Naive thymus-derived CD8-positive, alpha-beta T cell (primary cell): Measurements from ENCODE around the gene MSH3. TPM values are rescaled to one million over a fixed set of nuclear protein-coding genes. Genes with fewer than 3 reads are reported as not detected.

ENCODE experiments used
- ATAC-seq, 2 donors: fragments of 150-1000 bp; cut with Tn5 transposase in 1 of 2; sonication (Bioruptor Pico), chemical (Tn5 transposase) in 1 of 2; 1 replicate in 1 of 2; 2 replicates in 1 of 2; pipeline ENCODE4 v1.10.0; 2021; ENCODE audit warnings: mild to moderate bottlenecking in 2 of 2, moderate library complexity in 2 of 2
- POLR2A ChIA-PET: fragments of 350-600 bp; sonication (Branson Sonifier 250); formaldehyde crosslinking; loops from one replicate; lab custom pipeline; 2021; ENCODE audit warnings: antibody characterized with exemption; lab: Charles Lee
- DNase-seq, 10 donors: peaks; one replicate each; pipeline versions ENCODE4 v3.0.0 to v3.0.0-alpha.2; 2020 to 2022
- H3K27ac Mint-ChIP-seq, 10 donors: one replicate each; pipeline ENCODE4 v1.8.0; 2020 to 2022; ENCODE audit warnings: mild to moderate bottlenecking in 10 of 10, mixed read lengths in 10 of 10, moderate library complexity in 4 of 10, inconsistent platforms in 1 of 10
- H3K27me3 Mint-ChIP-seq, 5 donors: one replicate each; pipeline ENCODE4 v1.8.0; 2021 to 2022; ENCODE audit warnings: mixed read lengths in 5 of 5
- H3K36me3 Mint-ChIP-seq, 3 donors: one replicate each; pipeline ENCODE4 v1.8.0; 2020 to 2022; ENCODE audit warnings: mixed read lengths in 3 of 3, mild to moderate bottlenecking in 2 of 3, inconsistent platforms in 1 of 3
- H3K4me1 Mint-ChIP-seq, 4 donors: one replicate each; pipeline ENCODE4 v1.8.0; 2021 to 2022; ENCODE audit warnings: mixed read lengths in 4 of 4
- H3K4me3 Mint-ChIP-seq, 10 donors: one replicate each; pipeline ENCODE4 v1.8.0; 2020 to 2022; ENCODE audit warnings: mild to moderate bottlenecking in 10 of 10, mixed read lengths in 10 of 10, moderate library complexity in 6 of 10, inconsistent platforms in 1 of 10
- H3K9me3 Mint-ChIP-seq, 9 donors: one replicate each; pipeline ENCODE4 v1.8.0; 2020 to 2022; ENCODE audit warnings: mixed read lengths in 9 of 9, mild to moderate bottlenecking in 3 of 9, inconsistent platforms in 1 of 9, moderate library complexity in 1 of 9
- polyA plus RNA-seq, 3 donors: library from polyadenylated mRNA; unstranded; fragments of 300-500 nt; fragmentation: Illumina TruSeq; gene quantifications; one replicate each; pipeline ENCODE4 v1.2.3, GENCODE V29; 2021
- total RNA-seq, 8 experiments: library from RNA in 2 of 8; stranded (reverse) in 2 of 8; gene quantifications; one replicate each; pipeline ENCODE4 v1.2.3 and lab custom pipeline; 2021 to 2026

MSH3 gene
- total and polyA plus RNA-seq, 5 experiments from 2014 or later = 11.0 to 16.3 (median 13.0) TPM

- Mint-ChIP-seq H3K36me3 (peaks cover 18 to 87% (median 57%) of the 10 kb centered on the region in 3 donors), H3K4me3 (no peak overlapping the region), H3K27me3 (no peaks in the 10 kb centered on the region), H3K27ac (no peak overlapping the region), H3K4me1 (peaks cover 7 to 26% (median 12%) of the 10 kb centered on the region in 4 donors), H3K9me3 (no peaks in the 10 kb centered on the region)
- POLR2A ChIA-PET = no interaction called here
- DNase-seq (no peak), ATAC-seq (no peak)
Measured at GRCh38 chr5:80662108-80662507, 7.7 kb downstream of the MSH3 start.

GRCh38 chr5:80665057-80665456, 10.6 kb downstream of the MSH3 start:
- ATAC-seq = no peak
- POLR2A ChIA-PET = no interaction called here
- H3K4me1 Mint-ChIP-seq = peaks cover 7 to 26% (median 9%) of the 10 kb centered on the region in 4 donors

GRCh38 chr5:80667384-80667783, 12.9 kb downstream of the MSH3 start:
- ATAC-seq (no peak), DNase-seq (no peak)
- Mint-ChIP-seq H3K27me3 (no peaks in the 10 kb centered on the region), H3K4me1 (peaks cover 0 to 21% (median 5%) of the 10 kb centered on the region in 4 donors), H3K36me3 (peaks cover 4 to 80% (median 27%) of the 10 kb centered on the region in 3 donors), H3K4me3 (no peak overlapping the region), H3K27ac (no peak overlapping the region), H3K9me3 (no peaks in the 10 kb centered on the region)
- POLR2A ChIA-PET = interaction anchor here (0.6 kb wide), 1 partner anchor 24 kb away, joined by 7 read pairs; no protein-coding TSS in a partner anchor

More at GRCh38 chr5:80665057-80665456, 10.6 kb downstream of the MSH3 start:
- Mint-ChIP-seq H3K27me3 (no peaks in the 10 kb centered on the region), H3K9me3 (no peaks in the 10 kb centered on the region), H3K4me3 (no peak overlapping the region), H3K27ac (no peak overlapping the region), H3K36me3 (peaks cover 9 to 85% (median 38%) of the 10 kb centered on the region in 3 donors)
- no peak for DNase-seq

GRCh38 chr5:80668016-80668969, 13.8 kb downstream of the MSH3 start:
- Mint-ChIP-seq H3K27ac (peak overlapping the region in 1 of 10 donors; percentile 71), H3K27me3 (no peaks in the 10 kb centered on the region), H3K36me3 (peaks cover 4 to 80% (median 29%) of the 10 kb centered on the region in 3 donors), H3K9me3 (no peaks in the 10 kb centered on the region), H3K4me3 (no peak overlapping the region), H3K4me1 (peaks cover 0 to 20% (median 5%) of the 10 kb centered on the region in 4 donors)
- ATAC-seq (no peak), DNase-seq (no peak)
- POLR2A ChIA-PET = no interaction called here

GRCh38 chr5:80672140-80672736, 17.8 kb downstream of the MSH3 start:
- POLR2A ChIA-PET = no interaction called here
- no peaks in the 10 kb centered on the region for H3K9me3 Mint-ChIP-seq
- H3K4me1 Mint-ChIP-seq = peaks cover 0 to 10% (median 5%) of the 10 kb centered on the region in 4 donors
- H3K36me3 Mint-ChIP-seq = peaks cover 7 to 78% (median 37%) of the 10 kb centered on the region in 3 donors
- H3K27me3 Mint-ChIP-seq = no peaks in the 10 kb centered on the region
- no peak overlapping the region for H3K4me3 Mint-ChIP-seq
- H3K27ac Mint-ChIP-seq = no peak overlapping the region
- DNase-seq (peak; percentile 26 to 79 (median 56)), ATAC-seq (peak; percentile 72 to 73)

- DNase-seq = no peak
- Mint-ChIP-seq H3K27ac (no peak overlapping the region), H3K36me3 (peaks cover 7 to 72% (median 32%) of the 10 kb centered on the region in 3 donors), H3K4me1 (peaks cover 0 to 2% (median under 1%) of the 10 kb centered on the region in 4 donors), H3K27me3 (no peaks in the 10 kb centered on the region), H3K9me3 (no peaks in the 10 kb centered on the region), H3K4me3 (no peak overlapping the region)
- POLR2A ChIA-PET = no interaction called here
- ATAC-seq = no peak
Measured at GRCh38 chr5:80676706-80677105, 22.3 kb downstream of the MSH3 start.

GRCh38 chr5:80686757-80687156, 32.3 kb downstream of the MSH3 start:
- no peaks in the 10 kb centered on the region for H3K9me3 Mint-ChIP-seq
- peak in 3 of 10 donors; percentile 28 to 33 (median 29) for DNase-seq
- POLR2A ChIA-PET = no interaction called here
- H3K36me3 Mint-ChIP-seq = peaks cover 6 to 42% (median 15%) of the 10 kb centered on the region in 3 donors
- peaks cover 10 to 15% (median 15%) of the 10 kb centered on the region in 4 donors for H3K4me1 Mint-ChIP-seq
- ATAC-seq = no peak
- H3K27me3 Mint-ChIP-seq = no peaks in the 10 kb centered on the region
- H3K27ac Mint-ChIP-seq = peak overlapping the region in 2 of 10 donors; percentile 3 to 17
- no peak overlapping the region for H3K4me3 Mint-ChIP-seq

- POLR2A ChIA-PET = interaction anchor here (0.6 to 0.9 kb wide), 2 partner anchors 107 to 507 kb away, joined by 3 read pairs; no protein-coding TSS in a partner anchor
- H3K36me3 Mint-ChIP-seq = peaks cover 0 to 26% (median 2%) of the 10 kb centered on the region in 3 donors
- DNase-seq = no peak
- peak overlapping the region in 5 of 10 donors; percentile 10 to 83 (median 19) for H3K27ac Mint-ChIP-seq
- no peak for ATAC-seq
- H3K9me3 Mint-ChIP-seq = no peaks in the 10 kb centered on the region
- no peak overlapping the region for H3K4me3 Mint-ChIP-seq
- H3K27me3 Mint-ChIP-seq = no peaks in the 10 kb centered on the region
- H3K4me1 Mint-ChIP-seq = peaks cover under 1 to 16% (median 10%) of the 10 kb centered on the region in 4 donors
Measured at GRCh38 chr5:80688648-80689420, 34.4 kb downstream of the MSH3 start.

GRCh38 chr5:80689627-80690026, 35.2 kb downstream of the MSH3 start:
- POLR2A ChIA-PET = no interaction called here
- Mint-ChIP-seq H3K9me3 (no peaks in the 10 kb centered on the region), H3K4me1 (peaks cover 2 to 18% (median 10%) of the 10 kb centered on the region in 4 donors), H3K36me3 (peaks cover 0 to 18% (median 2%) of the 10 kb centered on the region in 3 donors), H3K27ac (no peak overlapping the region), H3K4me3 (no peak overlapping the region), H3K27me3 (no peaks in the 10 kb centered on the region)
- DNase-seq (no peak), ATAC-seq (no peak)

- Mint-ChIP-seq H3K27ac (peak overlapping the region in 2 of 10 donors; percentile 6 to 76), H3K4me1 (peaks cover 7 to 15% (median 10%) of the 10 kb centered on the region in 4 donors), H3K9me3 (no peaks in the 10 kb centered on the region), H3K36me3 (peaks cover 0 to 23% (median 11%) of the 10 kb centered on the region in 3 donors), H3K27me3 (no peaks in the 10 kb centered on the region), H3K4me3 (peak overlapping the region in 1 of 10 donors; percentile 50)
- DNase-seq (no peak), ATAC-seq (no peak)
- POLR2A ChIA-PET = no interaction called here
Measured at GRCh38 chr5:80695666-80696065, 41.2 kb downstream of the MSH3 start.

GRCh38 chr5:80696450-80696849, 42.0 kb downstream of the MSH3 start:
- ATAC-seq (no peak), DNase-seq (no peak)
- Mint-ChIP-seq H3K36me3 (peaks cover 0 to 25% (median 12%) of the 10 kb centered on the region in 3 donors), H3K9me3 (no peaks in the 10 kb centered on the region), H3K4me3 (peak overlapping the region in 1 of 10 donors; percentile 23), H3K27ac (peak overlapping the region in 3 of 10 donors; percentile 6 to 37 (median 32)), H3K4me1 (peaks cover 7 to 17% (median 11%) of the 10 kb centered on the region in 4 donors), H3K27me3 (no peaks in the 10 kb centered on the region)
- POLR2A ChIA-PET = no interaction called here

GRCh38 chr5:80697100-80697499, 42.6 kb downstream of the MSH3 start:
- DNase-seq (no peak), ATAC-seq (no peak)
- no peak overlapping the region for H3K4me3 Mint-ChIP-seq
- H3K27ac Mint-ChIP-seq = no peak overlapping the region
- H3K4me1 Mint-ChIP-seq = peaks cover 7 to 21% (median 12%) of the 10 kb centered on the region in 4 donors
- H3K36me3 Mint-ChIP-seq = peaks cover 0 to 32% (median 12%) of the 10 kb centered on the region in 3 donors
- POLR2A ChIA-PET = no interaction called here
- H3K9me3 Mint-ChIP-seq = no peaks in the 10 kb centered on the region
- H3K27me3 Mint-ChIP-seq = no peaks in the 10 kb centered on the region
